ENCODE results near the gene SEC14L6. TPM values are rescaled to one million over a fixed set of nuclear protein-coding genes. Genes with fewer than 3 reads are reported as not detected.

SEC14L6 gene
- total RNA-seq, 1 experiment from 2014 or later = not detected

GRCh38 chr22:30483169-30483568 lies 63.4 kb downstream of the SEC14L6 start:
- Histone ChIP-seq H3K4me3 (ENCODE audit: low read depth in 2 of 2, low read length in 2 of 2) (no peak overlapping the region), H3K27ac (ENCODE audit: low read length) (no peak overlapping the region), H3K9me3 (ENCODE audit: control insufficient read depth, insufficient read depth, low read depth, low read length) (no peaks in the 10 kb centered on the region), H3K4me1 (ENCODE audit: control insufficient read depth, insufficient read depth, low read length) (no peaks in the 10 kb centered on the region), H3K27me3 (ENCODE audit: control insufficient read depth, insufficient read depth, low read length) (no peaks in the 10 kb centered on the region), H3K36me3 (ENCODE audit: control insufficient read depth, insufficient read depth, low read length) (no peaks in the 10 kb centered on the region)
- POLR2A ChIA-PET = no interaction called here
- TF ChIP-seq REST (IDR thresholded peaks at IDR 0.05; ENCODE audit: insufficient read depth in 1 of 2, low read depth in 2 of 2, low read length in 1 of 2) (no peak), SIN3A (IDR thresholded peaks at IDR 0.05; ENCODE audit: borderline replicate concordance, insufficient read depth, low read depth, low read length) (no peak), POLR2AphosphoS5 (IDR thresholded peaks at IDR 0.05; ENCODE audit: low read depth, low read length) (no peak), TCF7L2 (IDR thresholded peaks at IDR 0.05; ENCODE audit: low read depth, low read length) (no peak), CTCF (IDR thresholded peaks at IDR 0.05) (no peak)
- intact Hi-C loops (cut with micrococcal nuclease; ENCODE audit: unreplicated experiment) = no loop called here
- in situ Hi-C loops (cut with HindIII; ENCODE audit: low pct_unique_long_range_greater_than_20kb, low sequenced_read_pairs) = no loop called here
- CTCF ChIA-PET = no interaction called here
- ATAC-seq = no peak
- BruUV-seq (replicated peaks) = no TSS peak
- no peak for DNase-seq (ENCODE audit: low read depth, low spot score)

- Histone ChIP-seq H3K4me1 (ENCODE audit: control insufficient read depth, insufficient read depth, low read length) (no peaks in the 10 kb centered on the region), H3K36me3 (ENCODE audit: control insufficient read depth, insufficient read depth, low read length) (no peaks in the 10 kb centered on the region), H3K4me3 (ENCODE audit: low read depth in 2 of 2, low read length in 2 of 2) (no peak overlapping the region), H3K27me3 (ENCODE audit: control insufficient read depth, insufficient read depth, low read length) (no peaks in the 10 kb centered on the region), H3K27ac (ENCODE audit: low read length) (no peak overlapping the region), H3K9me3 (ENCODE audit: control insufficient read depth, insufficient read depth, low read depth, low read length) (no peaks in the 10 kb centered on the region)
- ChIA-PET POLR2A (no interaction called here), CTCF (no interaction called here)
- in situ Hi-C loops (cut with HindIII; ENCODE audit: low pct_unique_long_range_greater_than_20kb, low sequenced_read_pairs) = no loop called here
- intact Hi-C loops (cut with micrococcal nuclease; ENCODE audit: unreplicated experiment) = no loop called here
- TF ChIP-seq POLR2AphosphoS5 (IDR thresholded peaks at IDR 0.05; ENCODE audit: low read depth, low read length) (no peak), TCF7L2 (IDR thresholded peaks at IDR 0.05; ENCODE audit: low read depth, low read length) (no peak), CTCF (IDR thresholded peaks at IDR 0.05) (no peak), SIN3A (IDR thresholded peaks at IDR 0.05; ENCODE audit: borderline replicate concordance, insufficient read depth, low read depth, low read length) (no peak), REST (IDR thresholded peaks at IDR 0.05; ENCODE audit: insufficient read depth in 1 of 2, low read depth in 2 of 2, low read length in 1 of 2) (no peak)
- no TSS peak for BruUV-seq (replicated peaks)
- DNase-seq (ENCODE audit: low read depth, low spot score) (no peak), ATAC-seq (no peak)
Measured at GRCh38 chr22:30481711-30482110, 64.8 kb downstream of the SEC14L6 start.

All from Panc1 (cell line).